Heart left ventricle (tissue), 16 donors: ENCODE data around the gene MAML2. TPM values are rescaled to one million over a fixed set of nuclear protein-coding genes. Genes with fewer than 3 reads are reported as not detected.

ENCODE experiments used
- ATAC-seq, 4 donors: fragments of 200-7000 bp; cut with Tn5 transposase; one replicate each; pipeline ENCODE4 v1.9.1; 2020 to 2022; ENCODE audit warnings: moderate library complexity in 4 of 4, mild to moderate bottlenecking in 3 of 4, moderate number of reproducible peaks in 1 of 4
- DNase-seq, 5 donors: peaks; one replicate each; pipeline ENCODE4 v3.0.0-alpha.2; 2020
- H3K27ac ChIP-seq, 12 donors: fragments of 200-600 bp; sonication (generic) in 4 of 12; one replicate each; pipeline versions ENCODE4 v1.5.0 to v1.8.0; 2016 to 2022; ENCODE audit warnings: mild to moderate bottlenecking in 2 of 12
- H3K27me3 ChIP-seq, 9 donors: fragments of 200-600 bp; sonication (generic) in 2 of 9; one replicate each; pipeline versions ENCODE4 v1.5.1 to v1.8.0; 2016 to 2022; ENCODE audit warnings: mild to moderate bottlenecking in 3 of 9
- H3K36me3 ChIP-seq, 9 donors: fragments of 200-600 bp; sonication (generic) in 2 of 9; one replicate each; pipeline versions ENCODE4 v1.5.0 to v1.8.0; 2018 to 2022; ENCODE audit warnings: mild to moderate bottlenecking in 2 of 9
- H3K4me1 ChIP-seq, 12 donors: fragments of 200-600 bp; sonication (generic) in 4 of 12; one replicate each; pipeline versions ENCODE4 v1.5.0 to v1.8.0; 2016 to 2022; ENCODE audit warnings: mild to moderate bottlenecking in 3 of 12
- H3K4me3 ChIP-seq, 12 donors: fragments of 200-600 bp; sonication (generic) in 4 of 12; one replicate each; pipeline versions ENCODE4 v1.5.0 to v1.8.0; 2017 to 2022; ENCODE audit warnings: mild to moderate bottlenecking in 9 of 12, moderate library complexity in 4 of 12
- H3K9me3 ChIP-seq, 12 donors: fragments of 200-600 bp; sonication (generic) in 4 of 12; one replicate each; pipeline versions ENCODE4 v1.5.0 to v1.8.0; 2016 to 2022; ENCODE audit warnings: mild to moderate bottlenecking in 1 of 12
- POLR2A ChIP-seq, 2 donors: fragments of 450-650 bp; IDR thresholded peaks; one replicate each; pipeline ENCODE4 v1.6.1; 2017; ENCODE audit warnings: antibody characterized with exemption in 2 of 2, mild to moderate bottlenecking in 2 of 2, moderate library complexity in 2 of 2
- WGBS, 4 donors: extraction: QIAGEN DNeasy Blood & Tissue Kit in 2 of 4; methylation state at CpG; one replicate each; pipeline versions ENCODE4 v1.1.5 to v1.1.7; 2013 to 2018; 5-methylcytosine and 5-hydroxymethylcytosine counted together
- intact Hi-C, 10 donors: fragments of 100-400 bp; cut with DNase I; formaldehyde crosslinking; loops; one replicate each; pipeline versions ENCODE4 v1.11.1 to v1.14.2; 2022
- polyA plus RNA-seq, 2 donors: library from polyadenylated mRNA; stranded (reverse); fragments of 200-250 nt; gene quantifications; one replicate each; pipeline ENCODE4 v1.2.3, GENCODE V29; 2013
- total RNA-seq, 9 donors: library from RNA; depleted of rRNA in 2 of 9; stranded (reverse); fragments of >200 nt in 2 of 9; fragmentation: NEBNext Ultra II Directional in 3 of 9; extraction: Animal tissue kit (Norgen Biotek cat#: 25700) in 3 of 9; gene quantifications; one replicate each; pipeline versions ENCODE4 v1.1.0 to v1.2.4, GENCODE V29; 2016 to 2023
- TF ChIP-seq, protein P1 (sequence below), 12 donors: fragments of 200-600 bp; sonication (generic) in 4 of 12; IDR thresholded peaks; one replicate each; pipeline versions ENCODE4 v1.5.0 to v1.8.0; 2018 to 2022; ENCODE audit warnings: antibody characterized with exemption in 12 of 12, mild to moderate bottlenecking in 5 of 12
- donor health status: ischemic (EF 13 %, LVEDD 7.1; RV severe dilation, severe dysfunction).
- donor health status: healthy with polysubstance abuse.
- donor health status: DM: no; HTN: yes; CAD: no.
- donor health status: DM: no; HTN: no; CAD: no.
- donor health status: ischemic (EF 25% LVEDD 6.9; RV normal size, moderate dysfunction).
- donor health status: ischemic (EF 25% LVEDD 5.7; RV mildly dilated, moderate dysfunction).
- donor health status: healthy.
- donor health status: DM: yes; HTN: yes; CAD: no.
- donor health status: ischemic (EF 35%, LVEDD 5.7; RV mildly dilated, moderate dysfunction).
- donor health status: nonischemic (EF 11% LVEDD 7.7; RV severe dilation, severe dysfunction).
- donor health status: DM: yes; HTN: yes; CAD: no.
- donor health status: PGD.
- donor health status: ischemic (EF 29% LVEDD 5.4; RV normal size, mild dysfunction).
- donor health status: nonischemic (EF 23%, LVEDD 6.1; RV moderate dilation, normal function).

The MAML2 gene
- total and polyA plus RNA-seq, 11 donors, result 1.3 to 10.8 (median 4.8) TPM

DNA sequence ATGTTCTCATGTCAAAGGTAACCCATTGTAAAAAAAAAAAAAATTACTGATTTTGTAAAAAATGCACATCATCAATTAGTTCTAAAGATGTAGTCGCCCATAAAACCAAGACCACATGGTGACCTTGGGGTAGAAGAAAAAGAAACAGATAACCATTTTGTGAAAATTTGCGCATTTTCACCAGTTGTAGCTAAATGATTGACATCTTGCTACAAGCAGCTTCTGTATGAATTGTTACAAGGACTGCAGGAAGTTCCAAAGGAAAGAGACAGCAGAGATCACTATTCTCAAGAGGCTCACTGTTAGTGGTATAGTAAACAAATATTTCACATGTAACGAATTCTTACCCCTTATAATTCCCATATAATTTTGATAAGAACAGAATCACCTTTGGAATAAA is 48.7 kb downstream of the MAML2 start:
- Histone ChIP-seq H3K9me3 (no peaks in the 10 kb centered on the region), H3K27ac (peak overlapping the region in 7 of 12 donors; percentile 2 to 45 (median 35)), H3K4me3 (peak overlapping the region in 1 of 12 donors; percentile 9), H3K4me1 (peaks cover 0 to 34% (median 19%) of the 10 kb centered on the region in 12 donors), H3K36me3 (peaks cover 0 to 15% (median 0%) of the 10 kb centered on the region in 9 donors), H3K27me3 (no peaks in the 10 kb centered on the region)
- intact Hi-C loops, result no loop called here
- no peak for DNase-seq
- ATAC-seq, result no peak
- TF ChIP-seq, protein P1, sequence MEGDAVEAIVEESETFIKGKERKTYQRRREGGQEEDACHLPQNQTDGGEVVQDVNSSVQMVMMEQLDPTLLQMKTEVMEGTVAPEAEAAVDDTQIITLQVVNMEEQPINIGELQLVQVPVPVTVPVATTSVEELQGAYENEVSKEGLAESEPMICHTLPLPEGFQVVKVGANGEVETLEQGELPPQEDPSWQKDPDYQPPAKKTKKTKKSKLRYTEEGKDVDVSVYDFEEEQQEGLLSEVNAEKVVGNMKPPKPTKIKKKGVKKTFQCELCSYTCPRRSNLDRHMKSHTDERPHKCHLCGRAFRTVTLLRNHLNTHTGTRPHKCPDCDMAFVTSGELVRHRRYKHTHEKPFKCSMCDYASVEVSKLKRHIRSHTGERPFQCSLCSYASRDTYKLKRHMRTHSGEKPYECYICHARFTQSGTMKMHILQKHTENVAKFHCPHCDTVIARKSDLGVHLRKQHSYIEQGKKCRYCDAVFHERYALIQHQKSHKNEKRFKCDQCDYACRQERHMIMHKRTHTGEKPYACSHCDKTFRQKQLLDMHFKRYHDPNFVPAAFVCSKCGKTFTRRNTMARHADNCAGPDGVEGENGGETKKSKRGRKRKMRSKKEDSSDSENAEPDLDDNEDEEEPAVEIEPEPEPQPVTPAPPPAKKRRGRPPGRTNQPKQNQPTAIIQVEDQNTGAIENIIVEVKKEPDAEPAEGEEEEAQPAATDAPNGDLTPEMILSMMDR (IDR thresholded peaks at IDR 0.05), result no peak
- TF ChIP-seq POLR2A (IDR thresholded peaks at IDR 0.05), result no peak
- 49 to 61% (median 52%) methylated on average over 3 of the region's 3 CpGs for WGBS, 4 donors

DNA sequence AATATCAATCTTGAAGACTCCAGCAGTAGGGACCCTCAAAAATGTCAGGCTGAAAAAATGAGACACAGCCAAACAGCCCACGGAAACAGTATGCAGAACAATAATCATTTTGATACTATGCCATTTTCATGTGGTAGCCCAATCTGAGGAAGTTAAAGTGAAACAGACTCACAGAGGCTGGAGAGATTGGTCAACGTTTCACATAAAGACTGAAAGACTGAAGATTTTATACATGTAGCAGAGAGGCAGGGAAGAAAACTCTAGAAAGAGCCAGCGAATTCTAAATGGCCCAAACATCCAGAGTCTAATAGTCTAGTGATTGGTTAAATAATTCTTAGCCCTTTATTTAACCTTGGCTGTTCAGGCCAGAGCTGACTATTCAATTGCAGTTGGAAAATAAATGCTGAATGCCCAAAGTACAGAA is 49.4 kb downstream of the MAML2 start:
- TF ChIP-seq, protein P1 (IDR thresholded peaks at IDR 0.05), result no peak
- no peak for TF ChIP-seq POLR2A (IDR thresholded peaks at IDR 0.05)
- intact Hi-C loops, result no loop called here
- Histone ChIP-seq H3K36me3 (peaks cover 0 to 15% (median 0%) of the 10 kb centered on the region in 9 donors), H3K27ac (peak overlapping the region in 11 of 12 donors; percentile 9 to 68 (median 40)), H3K9me3 (no peaks in the 10 kb centered on the region), H3K27me3 (no peaks in the 10 kb centered on the region), H3K4me3 (peak overlapping the region in 4 of 12 donors; percentile 4 to 21 (median 10)), H3K4me1 (peaks cover 0 to 30% (median 17%) of the 10 kb centered on the region in 12 donors)
- peak in 1 of 4 donors; percentile 20 for ATAC-seq
- no peak for DNase-seq
- 29 to 40% (median 32%) methylated on average over 3 of the region's 3 CpGs for WGBS, 4 donors

DNA sequence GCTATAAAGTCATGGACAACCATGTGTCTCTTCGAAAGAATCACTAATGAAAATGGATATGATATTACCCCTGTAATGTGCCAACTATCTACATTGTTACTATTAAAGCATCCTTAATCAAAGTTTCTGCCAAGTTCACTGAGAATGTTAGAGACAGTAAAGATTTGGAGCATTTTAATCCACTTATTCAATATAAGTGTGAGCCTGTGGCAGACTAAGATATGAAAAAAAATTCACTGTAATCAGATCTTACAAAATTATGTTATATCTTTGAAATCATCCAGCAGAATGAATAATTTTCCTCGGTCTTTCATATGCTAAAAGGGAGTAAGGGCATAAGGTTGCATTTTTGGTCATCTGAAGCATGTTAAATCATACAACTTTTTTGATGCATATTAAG is 49.9 kb downstream of the MAML2 start:
- intact Hi-C loops, result no loop called here
- TF ChIP-seq, protein P1 (IDR thresholded peaks at IDR 0.05), result no peak
- no peak for TF ChIP-seq POLR2A (IDR thresholded peaks at IDR 0.05)
- ATAC-seq (no peak), DNase-seq (no peak)
- WGBS, 4 donors, result 69 to 78% (median 74%) methylated on average over 2 of the region's 2 CpGs
- H3K27ac ChIP-seq, result peak overlapping the region in 4 of 12 donors; percentile 14 to 45 (median 42)
- H3K4me3 ChIP-seq, result peak overlapping the region in 1 of 12 donors; percentile 9
- H3K9me3 ChIP-seq, result no peaks in the 10 kb centered on the region
- H3K4me1 ChIP-seq, result peaks cover 0 to 30% (median 17%) of the 10 kb centered on the region in 12 donors
- peaks cover 0 to 12% (median 0%) of the 10 kb centered on the region in 9 donors for H3K36me3 ChIP-seq
- H3K27me3 ChIP-seq, result no peaks in the 10 kb centered on the region

DNA sequence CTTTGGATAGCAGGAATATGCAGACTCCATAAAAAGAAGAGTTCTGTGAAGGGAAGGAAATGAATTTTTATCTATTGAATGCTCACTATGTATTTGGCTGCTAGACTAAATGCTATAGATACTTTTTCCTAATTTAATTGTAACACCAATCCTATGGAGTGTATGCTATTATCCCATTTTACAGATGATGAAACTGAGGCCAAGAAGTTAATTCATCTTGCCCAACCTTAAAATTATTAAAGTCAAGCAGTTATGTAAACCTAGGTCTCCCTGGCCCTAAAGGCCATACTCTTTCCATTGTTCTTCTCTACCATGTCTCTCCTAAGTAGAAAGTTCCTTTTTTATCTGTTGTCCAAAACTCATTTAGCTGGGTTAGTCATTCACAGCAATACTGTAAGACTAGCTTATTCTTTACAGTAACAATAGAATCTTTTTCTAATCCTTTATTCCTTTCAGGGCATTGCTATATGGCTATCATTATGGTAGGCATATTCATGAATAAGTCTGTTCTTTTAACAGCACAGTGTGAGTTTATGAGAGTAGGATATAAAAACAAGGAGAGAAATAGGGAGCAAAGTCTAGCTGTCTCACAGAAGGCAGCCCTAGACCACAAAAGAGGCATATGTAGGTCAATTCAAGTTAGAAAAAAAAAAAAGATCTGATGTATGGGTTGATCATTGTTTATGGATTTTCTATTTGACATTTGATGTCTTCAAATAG is 50.5 kb downstream of the MAML2 start:
- H3K4me3 ChIP-seq, result no peak overlapping the region
- intact Hi-C loops, result no loop called here
- H3K9me3 ChIP-seq, result no peaks in the 10 kb centered on the region
- no peaks in the 10 kb centered on the region for H3K27me3 ChIP-seq
- no peak for ATAC-seq
- TF ChIP-seq POLR2A (IDR thresholded peaks at IDR 0.05), result no peak
- peaks cover 0 to 10% (median 0%) of the 10 kb centered on the region in 9 donors for H3K36me3 ChIP-seq
- H3K27ac ChIP-seq, result peak overlapping the region in 1 of 12 donors; percentile 14
- H3K4me1 ChIP-seq, result peaks cover 0 to 36% (median 17%) of the 10 kb centered on the region in 12 donors
- no peak for DNase-seq
